ENCODE measurements around the gene WDR74.

WDR74 gene

GRCh38 chr11:62796281-62796680, 43.1 kb downstream of the WDR74 start:
- Histone ChIP-seq H3K9ac (ENCODE audit: insufficient read length, low read depth) (no peak overlapping the region), H3K36me3 (ENCODE audit: insufficient read depth, insufficient read length, low read length) (peaks cover 93% of the 10 kb centered on the region)
- TF ChIP-seq SUZ12 (IDR thresholded peaks at IDR 0.05; ENCODE audit: extremely low read depth, insufficient read depth, insufficient read length) (no peak), YY1 (IDR thresholded peaks at IDR 0.05; ENCODE audit: insufficient read depth, insufficient read length) (no peak), ZNF274 (IDR thresholded peaks at IDR 0.05; ENCODE audit: low read depth, low read length) (no peak)

GRCh38 chr11:62794201-62794775, 45.1 kb downstream of the WDR74 start:
- Histone ChIP-seq H3K9me3 (ENCODE audit: insufficient read depth, low read length) (no peaks in the 10 kb centered on the region), H3K9ac (ENCODE audit: insufficient read length, low read depth) (no peak overlapping the region), H3K27me3 (ENCODE audit: insufficient read depth, insufficient read length) (no peaks in the 10 kb centered on the region), H3K4me1 (ENCODE audit: insufficient read depth, insufficient read length) (peaks cover 3% of the 10 kb centered on the region), H3K36me3 (ENCODE audit: insufficient read depth, insufficient read length, low read length) (peaks cover 92% of the 10 kb centered on the region), H3K4me3 (ENCODE audit: insufficient read length, low read depth) (no peak overlapping the region)
- TF ChIP-seq YY1 (IDR thresholded peaks at IDR 0.05; ENCODE audit: insufficient read depth, insufficient read length) (no peak), ZNF274 (IDR thresholded peaks at IDR 0.05; ENCODE audit: low read depth, low read length) (no peak), SUZ12 (IDR thresholded peaks at IDR 0.05; ENCODE audit: extremely low read depth, insufficient read depth, insufficient read length) (no peak)
- DNase-seq (ENCODE audit: low read depth, low spot score), result no peak

More at GRCh38 chr11:62796281-62796680, 43.1 kb downstream of the WDR74 start:
- Histone ChIP-seq H3K4me1 (ENCODE audit: insufficient read depth, insufficient read length) (no peaks in the 10 kb centered on the region), H3K27me3 (ENCODE audit: insufficient read depth, insufficient read length) (no peaks in the 10 kb centered on the region), H3K9me3 (ENCODE audit: insufficient read depth, low read length) (no peaks in the 10 kb centered on the region), H3K4me3 (ENCODE audit: insufficient read length, low read depth) (no peak overlapping the region)
- DNase-seq (ENCODE audit: low read depth, low spot score), result no peak

DNA sequence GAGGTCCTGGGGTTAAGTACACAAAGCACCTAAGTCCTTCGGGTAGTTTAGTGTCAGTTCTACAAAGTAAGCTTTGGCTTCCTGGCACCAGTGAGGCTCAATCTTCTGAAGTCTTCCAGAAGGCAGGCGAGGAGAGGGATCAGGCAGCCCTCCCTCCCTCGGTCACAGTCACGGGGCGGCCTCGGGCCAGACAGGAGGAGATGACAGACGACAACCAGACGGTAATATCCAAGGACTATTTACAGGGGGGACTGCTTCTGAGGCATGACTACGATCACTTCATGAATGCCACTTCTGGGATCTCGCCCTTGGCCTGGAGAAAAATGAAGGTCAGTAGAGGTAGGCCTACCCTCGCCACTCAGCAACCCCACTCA, 47.2 kb downstream of the WDR74 start:
- TF ChIP-seq ZNF274 (IDR thresholded peaks at IDR 0.05; ENCODE audit: low read depth, low read length), result no peak
- no peak for TF ChIP-seq YY1 (IDR thresholded peaks at IDR 0.05; ENCODE audit: insufficient read depth, insufficient read length)
- TF ChIP-seq SUZ12 (IDR thresholded peaks at IDR 0.05; ENCODE audit: extremely low read depth, insufficient read depth, insufficient read length), result no peak
- H3K36me3 ChIP-seq (ENCODE audit: insufficient read depth, insufficient read length, low read length), result peaks cover 79% of the 10 kb centered on the region
- peak overlapping the region; percentile 66 for H3K9ac ChIP-seq (ENCODE audit: insufficient read length, low read depth)
- peaks cover 3% of the 10 kb centered on the region for H3K4me1 ChIP-seq (ENCODE audit: insufficient read depth, insufficient read length)
- DNase-seq (ENCODE audit: low read depth, low spot score), result no peak
- no peaks in the 10 kb centered on the region for H3K9me3 ChIP-seq (ENCODE audit: insufficient read depth, low read length)
- H3K4me3 ChIP-seq (ENCODE audit: insufficient read length, low read depth), result peak overlapping the region; percentile 98
- no peaks in the 10 kb centered on the region for H3K27me3 ChIP-seq (ENCODE audit: insufficient read depth, insufficient read length)

DNA sequence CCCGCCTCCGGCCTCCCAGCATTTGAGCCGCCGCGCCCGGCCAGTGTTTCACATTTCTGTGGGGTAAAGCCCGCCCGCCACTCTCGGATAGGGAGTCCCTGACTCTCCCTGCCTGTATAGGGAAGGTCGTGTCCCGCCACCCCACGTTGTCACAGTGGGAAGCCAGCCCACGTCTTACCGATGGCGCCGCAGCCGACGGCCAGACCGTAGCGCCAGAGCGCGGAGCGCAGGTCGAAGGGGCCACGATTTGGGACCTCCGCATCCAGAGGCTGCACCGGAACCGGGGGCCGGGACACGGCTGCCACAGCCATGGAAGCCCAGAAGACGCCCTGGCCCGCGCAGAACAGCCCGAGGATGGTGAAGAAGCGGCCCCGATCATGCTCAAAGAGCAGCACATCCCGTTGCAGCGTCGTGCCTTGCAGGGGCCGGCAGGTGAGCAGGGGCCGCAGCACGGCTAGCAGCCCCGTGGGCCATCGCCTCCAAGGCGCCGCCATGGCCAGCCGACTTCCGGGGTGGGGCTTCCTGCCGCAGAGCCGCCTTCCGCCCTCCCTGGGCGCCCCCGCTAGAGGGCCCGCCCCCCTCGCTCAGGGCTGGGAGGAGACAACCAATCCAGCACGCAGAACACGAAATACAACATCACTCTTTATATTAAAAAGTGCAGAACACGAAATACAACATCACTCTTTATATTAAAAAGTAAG, 47.7 kb downstream of the WDR74 start, which contains the start of gene TMEM223:
TMEM223 (minus strand) TSS at position 506 of the 701 bp plus-strand sequence; CDS start at position 494, 12 bp downstream.
- H3K36me3 ChIP-seq (ENCODE audit: insufficient read depth, insufficient read length, low read length), result peaks cover 74% of the 10 kb centered on the region
- DNase-seq (ENCODE audit: low read depth, low spot score), result peak; percentile 74

DNA sequence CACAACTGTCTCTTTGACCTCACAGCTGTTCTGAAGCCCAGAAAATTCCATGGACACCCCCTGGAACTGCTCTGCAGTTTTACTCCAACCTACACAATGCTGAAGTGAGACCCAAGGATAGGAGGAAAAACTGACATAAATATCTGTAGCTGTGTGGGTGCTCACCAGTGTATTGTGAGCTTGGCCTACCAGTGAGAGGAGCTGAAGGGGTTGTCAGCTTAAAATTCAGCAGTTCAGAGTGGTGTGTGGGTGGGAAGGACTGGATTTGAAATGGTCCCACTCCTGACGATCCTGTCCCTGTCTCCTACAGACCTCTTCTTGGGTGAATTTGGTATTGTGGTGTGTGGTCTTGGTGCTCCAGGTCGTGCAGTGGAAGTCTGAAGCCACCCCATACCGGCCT, 49.8 kb downstream of the WDR74 start:
- TF ChIP-seq SUZ12 (IDR thresholded peaks at IDR 0.05; ENCODE audit: extremely low read depth, insufficient read depth, insufficient read length), result no peak
- TF ChIP-seq YY1 (IDR thresholded peaks at IDR 0.05; ENCODE audit: insufficient read depth, insufficient read length), result no peak
- TF ChIP-seq ZNF274 (IDR thresholded peaks at IDR 0.05; ENCODE audit: low read depth, low read length), result no peak
- H3K9me3 ChIP-seq (ENCODE audit: insufficient read depth, low read length), result no peaks in the 10 kb centered on the region
- no peak overlapping the region for H3K9ac ChIP-seq (ENCODE audit: insufficient read length, low read depth)
- no peak for DNase-seq (ENCODE audit: low read depth, low spot score)
- peaks cover 3% of the 10 kb centered on the region for H3K4me1 ChIP-seq (ENCODE audit: insufficient read depth, insufficient read length)
- peaks cover 69% of the 10 kb centered on the region for H3K36me3 ChIP-seq (ENCODE audit: insufficient read depth, insufficient read length, low read length)
- H3K27me3 ChIP-seq (ENCODE audit: insufficient read depth, insufficient read length), result no peaks in the 10 kb centered on the region
- H3K4me3 ChIP-seq (ENCODE audit: insufficient read length, low read depth), result no peak overlapping the region

More for the DNA sequence above, 47.7 kb downstream of the WDR74 start, which contains the start of gene TMEM223:
- TF ChIP-seq YY1 (IDR thresholded peaks at IDR 0.05; ENCODE audit: insufficient read depth, insufficient read length) (peak; percentile 66), ZNF274 (IDR thresholded peaks at IDR 0.05; ENCODE audit: low read depth, low read length) (no peak)
- Histone ChIP-seq H3K9ac (ENCODE audit: insufficient read length, low read depth) (peak within 1 kb of the TSS; percentile 99), H3K4me1 (ENCODE audit: insufficient read depth, insufficient read length) (peaks cover 3% of the 10 kb centered on the region), H3K9me3 (ENCODE audit: insufficient read depth, low read length) (no peaks in the 10 kb centered on the region), H3K27me3 (ENCODE audit: insufficient read depth, insufficient read length) (no peaks in the 10 kb centered on the region), H3K4me3 (ENCODE audit: insufficient read length, low read depth) (peak within 1 kb of the TSS; percentile 98)

GRCh38 chr11:62788991-62789390, 50.4 kb downstream of the WDR74 start:
- Histone ChIP-seq H3K9ac (ENCODE audit: insufficient read length, low read depth) (no peak overlapping the region), H3K36me3 (ENCODE audit: insufficient read depth, insufficient read length, low read length) (peaks cover 66% of the 10 kb centered on the region), H3K4me1 (ENCODE audit: insufficient read depth, insufficient read length) (peaks cover 3% of the 10 kb centered on the region), H3K27me3 (ENCODE audit: insufficient read depth, insufficient read length) (no peaks in the 10 kb centered on the region), H3K4me3 (ENCODE audit: insufficient read length, low read depth) (no peak overlapping the region), H3K9me3 (ENCODE audit: insufficient read depth, low read length) (no peaks in the 10 kb centered on the region)
- no peak for DNase-seq (ENCODE audit: low read depth, low spot score)
- TF ChIP-seq ZNF274 (IDR thresholded peaks at IDR 0.05; ENCODE audit: low read depth, low read length), result no peak
- no peak for TF ChIP-seq YY1 (IDR thresholded peaks at IDR 0.05; ENCODE audit: insufficient read depth, insufficient read length)
- no peak for TF ChIP-seq SUZ12 (IDR thresholded peaks at IDR 0.05; ENCODE audit: extremely low read depth, insufficient read depth, insufficient read length)

GRCh38 chr11:62787005-62787759, 52.2 kb downstream of the WDR74 start, which contains the start of gene TMEM179B:
TMEM179B (plus strand) TSS chr11:62787402; CDS start chr11:62787432, 30 bp downstream.
- Histone ChIP-seq H3K9ac (ENCODE audit: insufficient read length, low read depth) (peak within 1 kb of the TSS; percentile 93), H3K9me3 (ENCODE audit: insufficient read depth, low read length) (no peaks in the 10 kb centered on the region), H3K4me1 (ENCODE audit: insufficient read depth, insufficient read length) (peaks cover 3% of the 10 kb centered on the region), H3K27me3 (ENCODE audit: insufficient read depth, insufficient read length) (no peaks in the 10 kb centered on the region), H3K4me3 (ENCODE audit: insufficient read length, low read depth) (peak within 1 kb of the TSS; percentile 89), H3K36me3 (ENCODE audit: insufficient read depth, insufficient read length, low read length) (peaks cover 63% of the 10 kb centered on the region)
- TF ChIP-seq YY1 (IDR thresholded peaks at IDR 0.05; ENCODE audit: insufficient read depth, insufficient read length) (peak; percentile 73), SUZ12 (IDR thresholded peaks at IDR 0.05; ENCODE audit: extremely low read depth, insufficient read depth, insufficient read length) (no peak)
- DNase-seq (ENCODE audit: low read depth, low spot score), result peak; percentile 99
